Measurements from ENCODE around the gene PSMA7.

Gene PSMA7

GRCh38 chr20:62159052-62159451, 15.9 kb upstream of the PSMA7 start:
- no peak overlapping the region for H3K9ac ChIP-seq (ENCODE audit: low read depth, low read length)
- H3K36me3 ChIP-seq (ENCODE audit: control insufficient read depth, insufficient read depth, low read length), result peaks cover 50% of the 10 kb centered on the region
- no peaks in the 10 kb centered on the region for H3K27me3 ChIP-seq (ENCODE audit: control insufficient read depth, insufficient read depth, low read length)
- H3K4me1 ChIP-seq (ENCODE audit: control insufficient read depth, insufficient read depth, low read length), result peaks cover 5% of the 10 kb centered on the region
- H3K4me3 ChIP-seq (ENCODE audit: low read depth, low read length), result no peak overlapping the region
- no peaks in the 10 kb centered on the region for H3K9me3 ChIP-seq (ENCODE audit: control insufficient read depth, insufficient read depth, low read length)

- H3K4me1 ChIP-seq (ENCODE audit: control insufficient read depth, insufficient read depth, low read length), result peaks cover 5% of the 10 kb centered on the region
- H3K9me3 ChIP-seq (ENCODE audit: control insufficient read depth, insufficient read depth, low read length), result no peaks in the 10 kb centered on the region
- H3K36me3 ChIP-seq (ENCODE audit: control insufficient read depth, insufficient read depth, low read length), result peaks cover 48% of the 10 kb centered on the region
- H3K9ac ChIP-seq (ENCODE audit: low read depth, low read length), result no peak overlapping the region
- H3K4me3 ChIP-seq (ENCODE audit: low read depth, low read length), result no peak overlapping the region
- no peaks in the 10 kb centered on the region for H3K27me3 ChIP-seq (ENCODE audit: control insufficient read depth, insufficient read depth, low read length)
These were observed 15.3 kb upstream of the PSMA7 start for GRCh38 chr20:62158541-62158940.

- Histone ChIP-seq H3K4me1 (ENCODE audit: control insufficient read depth, insufficient read depth, low read length) (peaks cover 5% of the 10 kb centered on the region), H3K4me3 (ENCODE audit: low read depth, low read length) (no peak overlapping the region), H3K9me3 (ENCODE audit: control insufficient read depth, insufficient read depth, low read length) (no peaks in the 10 kb centered on the region), H3K9ac (ENCODE audit: low read depth, low read length) (peak overlapping the region; percentile 37), H3K27me3 (ENCODE audit: control insufficient read depth, insufficient read depth, low read length) (no peaks in the 10 kb centered on the region), H3K36me3 (ENCODE audit: control insufficient read depth, insufficient read depth, low read length) (peaks cover 48% of the 10 kb centered on the region)
These were observed 14.8 kb upstream of the PSMA7 start for GRCh38 chr20:62158088-62158400.

GRCh38 chr20:62157387-62158087, 14.3 kb upstream of the PSMA7 start:
- Histone ChIP-seq H3K9me3 (ENCODE audit: control insufficient read depth, insufficient read depth, low read length) (no peaks in the 10 kb centered on the region), H3K27me3 (ENCODE audit: control insufficient read depth, insufficient read depth, low read length) (no peaks in the 10 kb centered on the region), H3K4me1 (ENCODE audit: control insufficient read depth, insufficient read depth, low read length) (peaks cover 5% of the 10 kb centered on the region), H3K36me3 (ENCODE audit: control insufficient read depth, insufficient read depth, low read length) (peaks cover 46% of the 10 kb centered on the region), H3K4me3 (ENCODE audit: low read depth, low read length) (no peak overlapping the region), H3K9ac (ENCODE audit: low read depth, low read length) (peak overlapping the region; percentile 37)

- no peaks in the 10 kb centered on the region for H3K27me3 ChIP-seq (ENCODE audit: control insufficient read depth, insufficient read depth, low read length)
- no peaks in the 10 kb centered on the region for H3K9me3 ChIP-seq (ENCODE audit: control insufficient read depth, insufficient read depth, low read length)
- peak overlapping the region; percentile 37 for H3K9ac ChIP-seq (ENCODE audit: low read depth, low read length)
- no peak overlapping the region for H3K4me3 ChIP-seq (ENCODE audit: low read depth, low read length)
- H3K4me1 ChIP-seq (ENCODE audit: control insufficient read depth, insufficient read depth, low read length), result peaks cover 5% of the 10 kb centered on the region
- H3K36me3 ChIP-seq (ENCODE audit: control insufficient read depth, insufficient read depth, low read length), result peaks cover 43% of the 10 kb centered on the region
These were observed 13.6 kb upstream of the PSMA7 start for GRCh38 chr20:62156592-62157386.

GRCh38 chr20:62156254-62156556, 13.0 kb upstream of the PSMA7 start:
- Histone ChIP-seq H3K27me3 (ENCODE audit: control insufficient read depth, insufficient read depth, low read length) (no peaks in the 10 kb centered on the region), H3K4me1 (ENCODE audit: control insufficient read depth, insufficient read depth, low read length) (peaks cover 5% of the 10 kb centered on the region), H3K36me3 (ENCODE audit: control insufficient read depth, insufficient read depth, low read length) (peaks cover 39% of the 10 kb centered on the region), H3K9me3 (ENCODE audit: control insufficient read depth, insufficient read depth, low read length) (no peaks in the 10 kb centered on the region), H3K9ac (ENCODE audit: low read depth, low read length) (no peak overlapping the region), H3K4me3 (ENCODE audit: low read depth, low read length) (no peak overlapping the region)

GRCh38 chr20:62155428-62156253, 12.4 kb upstream of the PSMA7 start:
- Histone ChIP-seq H3K9ac (ENCODE audit: low read depth, low read length) (no peak overlapping the region), H3K36me3 (ENCODE audit: control insufficient read depth, insufficient read depth, low read length) (peaks cover 36% of the 10 kb centered on the region)

GRCh38 chr20:62151835-62152364, 8.7 kb upstream of the PSMA7 start:
- peaks cover 3% of the 10 kb centered on the region for H3K4me1 ChIP-seq (ENCODE audit: control insufficient read depth, insufficient read depth, low read length)

More at GRCh38 chr20:62155428-62156253, 12.4 kb upstream of the PSMA7 start:
- no peaks in the 10 kb centered on the region for H3K27me3 ChIP-seq (ENCODE audit: control insufficient read depth, insufficient read depth, low read length)
- H3K4me1 ChIP-seq (ENCODE audit: control insufficient read depth, insufficient read depth, low read length), result peaks cover 5% of the 10 kb centered on the region
- no peaks in the 10 kb centered on the region for H3K9me3 ChIP-seq (ENCODE audit: control insufficient read depth, insufficient read depth, low read length)
- no peak overlapping the region for H3K4me3 ChIP-seq (ENCODE audit: low read depth, low read length)

GRCh38 chr20:62151225-62151624, 8.0 kb upstream of the PSMA7 start:
- Histone ChIP-seq H3K4me3 (ENCODE audit: low read depth, low read length) (no peak overlapping the region), H3K27me3 (ENCODE audit: control insufficient read depth, insufficient read depth, low read length) (no peaks in the 10 kb centered on the region), H3K36me3 (ENCODE audit: control insufficient read depth, insufficient read depth, low read length) (peaks cover 26% of the 10 kb centered on the region), H3K9ac (ENCODE audit: low read depth, low read length) (no peak overlapping the region), H3K4me1 (ENCODE audit: control insufficient read depth, insufficient read depth, low read length) (peaks cover 3% of the 10 kb centered on the region), H3K9me3 (ENCODE audit: control insufficient read depth, insufficient read depth, low read length) (no peaks in the 10 kb centered on the region)

More at GRCh38 chr20:62151835-62152364, 8.7 kb upstream of the PSMA7 start:
- no peak overlapping the region for H3K9ac ChIP-seq (ENCODE audit: low read depth, low read length)
- H3K27me3 ChIP-seq (ENCODE audit: control insufficient read depth, insufficient read depth, low read length), result no peaks in the 10 kb centered on the region
- H3K4me3 ChIP-seq (ENCODE audit: low read depth, low read length), result no peak overlapping the region
- peaks cover 25% of the 10 kb centered on the region for H3K36me3 ChIP-seq (ENCODE audit: control insufficient read depth, insufficient read depth, low read length)
- no peaks in the 10 kb centered on the region for H3K9me3 ChIP-seq (ENCODE audit: control insufficient read depth, insufficient read depth, low read length)

GRCh38 chr20:62150310-62150575, 7.0 kb upstream of the PSMA7 start:
- Histone ChIP-seq H3K27me3 (ENCODE audit: control insufficient read depth, insufficient read depth, low read length) (no peaks in the 10 kb centered on the region), H3K4me1 (ENCODE audit: control insufficient read depth, insufficient read depth, low read length) (no peaks in the 10 kb centered on the region), H3K4me3 (ENCODE audit: low read depth, low read length) (no peak overlapping the region), H3K9me3 (ENCODE audit: control insufficient read depth, insufficient read depth, low read length) (no peaks in the 10 kb centered on the region), H3K36me3 (ENCODE audit: control insufficient read depth, insufficient read depth, low read length) (peaks cover 32% of the 10 kb centered on the region), H3K9ac (ENCODE audit: low read depth, low read length) (no peak overlapping the region)

GRCh38 chr20:62149532-62150309, 6.5 kb upstream of the PSMA7 start:
- no peak overlapping the region for H3K9ac ChIP-seq (ENCODE audit: low read depth, low read length)
- H3K9me3 ChIP-seq (ENCODE audit: control insufficient read depth, insufficient read depth, low read length), result no peaks in the 10 kb centered on the region
- peaks cover 29% of the 10 kb centered on the region for H3K36me3 ChIP-seq (ENCODE audit: control insufficient read depth, insufficient read depth, low read length)
- H3K4me3 ChIP-seq (ENCODE audit: low read depth, low read length), result no peak overlapping the region
- no peaks in the 10 kb centered on the region for H3K27me3 ChIP-seq (ENCODE audit: control insufficient read depth, insufficient read depth, low read length)
- H3K4me1 ChIP-seq (ENCODE audit: control insufficient read depth, insufficient read depth, low read length), result no peaks in the 10 kb centered on the region
